OCI-LY7 (cell line): ENCODE results near the gene TACR1. TPM values are rescaled to one million over a fixed set of nuclear protein-coding genes. Genes with fewer than 3 reads are reported as not detected.

Experiments used
- BruUV-seq: library from RNA; stranded (reverse); fragments of 400-500 nt; replicated peaks from 2 replicates; lab custom pipeline; 2021; lab: Mats Ljungman, UMichigan
- CTCF ChIA-PET: fragments of 300-600 bp; sonication (Branson Sonifier 250); formaldehyde crosslinking; loops from one replicate; lab custom pipeline; 2022; ENCODE audit warnings: antibody characterized with exemption; ENCODE audit not compliant: unreplicated experiment; lab: Charles Lee
- POLR2A ChIA-PET: fragments of 300-600 bp; sonication (Branson Sonifier 250); formaldehyde crosslinking; loops from one replicate; lab custom pipeline; 2022; ENCODE audit warnings: antibody characterized with exemption; lab: Charles Lee
- DNase-seq: peaks from one replicate; pipeline ENCODE4 v3.0.0-alpha.2; 2015; ENCODE audit warnings: low spot score
- H2AFZ ChIP-seq: fragments of 200-600 bp; sonication (generic), shearing (Covaris generic); 2 replicates; pipeline ENCODE4 v1.6.1; 2014; ENCODE audit warnings: mild to moderate bottlenecking, antibody characterized with exemption, low read length, moderate library complexity
- H3K27ac ChIP-seq: fragments of 200-600 bp; sonication (generic); 2 replicates; pipeline ENCODE4 v1.5.1; 2014; ENCODE audit warnings: mixed run types, low read depth, mild to moderate bottlenecking, moderate library complexity, low read length, inconsistent platforms; ENCODE audit not compliant: poor library complexity, severe bottlenecking
- H3K36me3 ChIP-seq: fragments of 200-600 bp; sonication (generic); 2 replicates; pipeline ENCODE4 v1.6.1; 2014; ENCODE audit warnings: mild to moderate bottlenecking, antibody characterized with exemption, low read length, moderate library complexity, mixed read lengths; ENCODE audit not compliant: insufficient read depth
- H3K4me1 ChIP-seq: fragments of 200-600 bp; sonication (generic); 2 replicates; pipeline ENCODE4 v1.5.1; 2014; ENCODE audit warnings: mild to moderate bottlenecking, low read length; ENCODE audit not compliant: insufficient read depth, poor library complexity, severe bottlenecking
- H3K4me2 ChIP-seq: fragments of 200-600 bp; sonication (generic); 2 replicates; pipeline ENCODE4 v1.6.1; 2014; ENCODE audit warnings: mild to moderate bottlenecking, low read length
- H3K4me3 ChIP-seq: fragments of 200-600 bp; sonication (generic); 2 replicates; pipeline ENCODE4 v1.5.1; 2014; ENCODE audit warnings: mild to moderate bottlenecking, low read depth, low read length; ENCODE audit not compliant: poor library complexity, severe bottlenecking
- H3K79me2 ChIP-seq: fragments of 200-600 bp; sonication (generic); 2 replicates; pipeline ENCODE4 v1.6.1; 2016; ENCODE audit warnings: low read depth, mild to moderate bottlenecking, low read length, moderate library complexity, mixed read lengths; ENCODE audit not compliant: insufficient read depth
- H3K9me2 ChIP-seq: fragments of 200-600 bp; sonication (generic); 2 replicates; pipeline ENCODE4 v1.6.1; 2016; ENCODE audit warnings: mild to moderate bottlenecking, low read length, mixed read lengths; ENCODE audit not compliant: insufficient read depth
- H3K9me3 ChIP-seq: fragments of 200-600 bp; sonication (generic); 2 replicates; pipeline ENCODE4 v1.6.1; 2014; ENCODE audit warnings: mild to moderate bottlenecking, mixed run types, low read length, mixed read lengths
- H4K20me1 ChIP-seq: fragments of 200-600 bp; sonication (generic); 2 replicates; pipeline ENCODE4 v1.6.1; 2014; ENCODE audit warnings: mild to moderate bottlenecking, antibody characterized with exemption, low read length, moderate library complexity, mixed read lengths; ENCODE audit not compliant: insufficient read depth
- CTCF ChIP-seq: fragments of 200-600 bp; sonication (generic); conservative IDR thresholded peaks from 2 replicates; pipeline ENCODE4 v1.5.1; 2014; ENCODE audit warnings: mild to moderate bottlenecking, antibody characterized with exemption, low read length, moderate library complexity, mixed read lengths
- EZH2phosphoT487 ChIP-seq: fragments of 200-600 bp; sonication (generic); IDR thresholded peaks from 2 replicates; pipeline ENCODE4 v1.6.1; 2018; ENCODE audit warnings: low read depth, borderline replicate concordance, mild to moderate bottlenecking, mixed run types, antibody characterized with exemption, low read length, moderate library complexity, mixed read lengths
- intact Hi-C: fragments of 100-400 bp; cut with micrococcal nuclease; formaldehyde crosslinking; loops from one replicate; pipeline ENCODE4 v1.10.0; 2022; ENCODE audit not compliant: unreplicated experiment
- total RNA-seq, 2 experiments: library from RNA; depleted of rRNA in 1 of 2; stranded (reverse); fragments of >200 nt in 1 of 2; shearing (Covaris generic) in 1 of 2; gene quantifications; 2 replicates each; pipeline ENCODE4 v1.2.3, GENCODE V29; 2014 to 2022

Gene TACR1
- total RNA-seq, 2 experiments from 2014 or later = not detected

- Histone ChIP-seq H3K9me2 (no peaks in the 10 kb centered on the region), H3K79me2 (no peaks in the 10 kb centered on the region), H3K4me1 (no peaks in the 10 kb centered on the region), H3K27ac (no peak overlapping the region), H2AFZ (no peak overlapping the region), H3K4me3 (no peak overlapping the region), H4K20me1 (no peaks in the 10 kb centered on the region), H3K36me3 (no peaks in the 10 kb centered on the region), H3K4me2 (no peak overlapping the region), H3K9me3 (no peaks in the 10 kb centered on the region)
- CTCF ChIA-PET = no interaction called here
- POLR2A ChIA-PET = interaction anchor here (1.2 kb wide), 1 partner anchor 24 kb away, joined by 4 read pairs; no protein-coding TSS in a partner anchor
- BruUV-seq = no TSS peak
- intact Hi-C loops = no loop called here
- no peak for DNase-seq
- TF ChIP-seq CTCF = no peak
- TF ChIP-seq EZH2phosphoT487 = no peak
Measured at GRCh38 chr2:75226099-75226498, 26.8 kb upstream of the TACR1 start.

- intact Hi-C loops = no loop called here
- BruUV-seq = no TSS peak
- Histone ChIP-seq H3K4me2 (no peak overlapping the region), H4K20me1 (no peaks in the 10 kb centered on the region), H3K4me1 (no peaks in the 10 kb centered on the region), H3K27ac (no peak overlapping the region), H3K9me2 (no peaks in the 10 kb centered on the region), H3K79me2 (no peaks in the 10 kb centered on the region), H2AFZ (no peak overlapping the region), H3K4me3 (no peak overlapping the region), H3K36me3 (no peaks in the 10 kb centered on the region), H3K9me3 (no peaks in the 10 kb centered on the region)
- DNase-seq = no peak
- TF ChIP-seq EZH2phosphoT487 (no peak), CTCF (no peak)
- POLR2A ChIA-PET = no interaction called here
- CTCF ChIA-PET = no interaction called here
Measured at GRCh38 chr2:75224636-75225094, 25.3 kb upstream of the TACR1 start.

GRCh38 chr2:75222527-75222926, 23.2 kb upstream of the TACR1 start:
- POLR2A ChIA-PET = interaction anchor here (1.1 kb wide), 1 partner anchor 27 kb away, joined by 4 read pairs; no protein-coding TSS in a partner anchor
- H3K4me1 ChIP-seq = no peaks in the 10 kb centered on the region
- CTCF ChIA-PET = no interaction called here

More at GRCh38 chr2:75222527-75222926, 23.2 kb upstream of the TACR1 start:
- Histone ChIP-seq H3K27ac (no peak overlapping the region), H4K20me1 (no peaks in the 10 kb centered on the region), H3K9me2 (no peaks in the 10 kb centered on the region), H3K79me2 (no peaks in the 10 kb centered on the region), H2AFZ (no peak overlapping the region), H3K36me3 (no peaks in the 10 kb centered on the region), H3K4me2 (no peak overlapping the region), H3K9me3 (no peaks in the 10 kb centered on the region), H3K4me3 (no peak overlapping the region)
- no TSS peak for BruUV-seq
- intact Hi-C loops = no loop called here
- no peak for DNase-seq
- TF ChIP-seq CTCF (no peak), EZH2phosphoT487 (no peak)
